Duodenal mucosa (tissue), 2 donors: ENCODE results near the gene GPR180.

Experiments used
- H3K27ac ChIP-seq: one replicate; pipeline ENCODE4 v1.7.0; 2013; ENCODE audit warnings: low read depth, low read length
- H3K27me3 ChIP-seq, 2 donors: one replicate each; pipeline ENCODE4 v1.7.0; 2013; ENCODE audit warnings: low read length in 2 of 2, control low read depth in 1 of 2; ENCODE audit not compliant: insufficient read depth in 2 of 2, control insufficient read depth in 1 of 2
- H3K36me3 ChIP-seq, 2 donors: one replicate each; pipeline ENCODE4 v1.7.0; 2013; ENCODE audit warnings: low read length in 2 of 2, control low read depth in 1 of 2; ENCODE audit not compliant: insufficient read depth in 2 of 2, control insufficient read depth in 1 of 2
- H3K4me1 ChIP-seq, 2 donors: one replicate each; pipeline ENCODE4 v1.7.0; 2013; ENCODE audit warnings: low read length in 2 of 2, control low read depth in 1 of 2; ENCODE audit not compliant: insufficient read depth in 2 of 2, control insufficient read depth in 1 of 2
- H3K4me3 ChIP-seq, 2 donors: one replicate each; pipeline ENCODE4 v1.7.0; 2013; ENCODE audit warnings: low read length in 2 of 2, low read depth in 1 of 2
- H3K9ac ChIP-seq, 2 donors: one replicate each; pipeline ENCODE4 v1.7.0; 2013; ENCODE audit warnings: low read length in 2 of 2, low read depth in 1 of 2
- H3K9me3 ChIP-seq, 2 donors: one replicate each; pipeline ENCODE4 v1.7.0; 2013; ENCODE audit warnings: low read length in 2 of 2, control low read depth in 1 of 2; ENCODE audit not compliant: control insufficient read depth in 1 of 2

Gene GPR180

GRCh38 chr13:94661406-94661805, 59.7 kb downstream of the GPR180 start:
- peaks cover 0 to 5% of the 10 kb centered on the region in 2 donors for H3K4me1 ChIP-seq
- H3K4me3 ChIP-seq, result no peak overlapping the region
- no peaks in the 10 kb centered on the region for H3K9me3 ChIP-seq
- peaks cover 11 to 38% of the 10 kb centered on the region in 2 donors for H3K27me3 ChIP-seq
- no peak overlapping the region for H3K27ac ChIP-seq
- no peak overlapping the region for H3K9ac ChIP-seq
- no peaks in the 10 kb centered on the region for H3K36me3 ChIP-seq

- Histone ChIP-seq H3K27me3 (peaks cover 11 to 38% of the 10 kb centered on the region in 2 donors), H3K27ac (no peak overlapping the region), H3K9me3 (no peaks in the 10 kb centered on the region), H3K9ac (no peak overlapping the region), H3K4me1 (peaks cover 0 to 5% of the 10 kb centered on the region in 2 donors), H3K4me3 (no peak overlapping the region), H3K36me3 (no peaks in the 10 kb centered on the region)
Measured at GRCh38 chr13:94662274-94662945, 60.8 kb downstream of the GPR180 start.

GRCh38 chr13:94664889-94665288, 63.2 kb downstream of the GPR180 start:
- Histone ChIP-seq H3K27me3 (peaks cover 11 to 38% of the 10 kb centered on the region in 2 donors), H3K36me3 (no peaks in the 10 kb centered on the region), H3K27ac (no peak overlapping the region), H3K4me1 (peaks cover 0 to 5% of the 10 kb centered on the region in 2 donors), H3K9me3 (no peaks in the 10 kb centered on the region), H3K4me3 (no peak overlapping the region), H3K9ac (no peak overlapping the region)

DNA sequence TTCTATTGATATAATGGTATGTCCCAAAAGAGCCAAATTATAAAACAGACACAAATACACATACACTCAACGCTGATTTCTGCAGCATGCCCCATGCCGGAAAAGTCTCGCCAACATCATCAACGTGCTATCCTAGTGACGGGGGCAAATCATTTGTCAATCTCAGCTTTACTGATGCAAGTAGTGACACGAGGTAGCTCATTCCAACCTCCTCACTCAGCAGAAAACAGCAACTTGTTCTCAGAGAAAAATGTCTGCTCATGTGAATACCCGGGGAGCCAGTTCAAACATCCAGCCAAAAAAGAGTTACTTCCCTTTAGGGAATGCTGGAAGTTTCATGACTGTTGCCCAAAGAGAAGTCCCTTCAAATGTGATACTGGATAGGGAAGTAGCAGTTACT, 64.4 kb downstream of the GPR180 start:
- Histone ChIP-seq H3K4me3 (no peak overlapping the region), H3K36me3 (no peaks in the 10 kb centered on the region), H3K27ac (no peak overlapping the region), H3K9ac (no peak overlapping the region), H3K9me3 (no peaks in the 10 kb centered on the region), H3K27me3 (peaks cover 11 to 36% of the 10 kb centered on the region in 2 donors), H3K4me1 (peaks cover 0 to 5% of the 10 kb centered on the region in 2 donors)

DNA sequence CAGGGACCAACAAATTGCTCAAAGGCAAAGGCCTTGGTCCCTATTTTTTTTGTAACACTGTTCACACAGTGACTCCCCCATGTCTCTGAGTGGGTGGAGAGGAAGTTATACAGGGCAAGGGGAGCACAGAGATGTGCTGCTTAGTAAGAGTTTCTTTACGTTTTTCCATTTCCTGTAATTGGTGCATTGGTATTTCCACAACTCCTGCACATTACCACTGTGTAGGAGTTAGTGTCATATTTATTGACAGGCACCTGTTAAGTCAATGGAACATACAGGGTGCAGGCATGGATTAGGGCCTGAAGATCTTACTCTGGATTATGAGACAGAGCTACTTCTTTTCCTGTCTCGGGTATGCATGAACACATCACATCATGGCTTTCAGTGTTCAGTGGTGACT, 65.5 kb downstream of the GPR180 start:
- Histone ChIP-seq H3K27ac (no peak overlapping the region), H3K9ac (no peak overlapping the region), H3K4me1 (peaks cover 0 to 3% of the 10 kb centered on the region in 2 donors), H3K36me3 (no peaks in the 10 kb centered on the region), H3K27me3 (peaks cover 3 to 25% of the 10 kb centered on the region in 2 donors), H3K9me3 (no peaks in the 10 kb centered on the region), H3K4me3 (no peak overlapping the region)

DNA sequence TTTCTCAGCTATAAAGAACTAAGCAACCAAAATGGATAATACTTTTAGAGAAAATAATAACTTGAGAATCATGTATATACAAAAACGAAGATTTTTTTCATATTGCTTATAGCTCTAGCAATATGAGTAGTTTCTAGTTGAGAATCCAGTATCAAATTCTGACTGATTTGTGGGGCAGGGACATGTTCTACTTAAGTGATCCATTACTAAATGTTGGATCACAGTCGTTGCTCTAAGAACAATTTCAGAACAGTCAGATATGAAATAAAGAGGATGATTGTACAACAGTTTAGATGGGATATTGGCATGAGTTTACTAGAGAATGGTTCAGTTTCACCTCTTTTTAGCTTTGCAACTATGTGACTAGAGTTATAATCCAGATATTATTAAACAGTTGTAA, 70.7 kb downstream of the GPR180 start:
- H3K9me3 ChIP-seq, result no peaks in the 10 kb centered on the region
- H3K27me3 ChIP-seq, result peaks cover 0 to 4% of the 10 kb centered on the region in 2 donors
- H3K9ac ChIP-seq, result no peak overlapping the region
- no peak overlapping the region for H3K27ac ChIP-seq
- no peak overlapping the region for H3K4me3 ChIP-seq
- no peaks in the 10 kb centered on the region for H3K4me1 ChIP-seq
- no peaks in the 10 kb centered on the region for H3K36me3 ChIP-seq

- Histone ChIP-seq H3K36me3 (no peaks in the 10 kb centered on the region), H3K27me3 (peaks cover 0 to 10% of the 10 kb centered on the region in 2 donors), H3K9ac (no peak overlapping the region), H3K27ac (no peak overlapping the region), H3K9me3 (no peaks in the 10 kb centered on the region), H3K4me3 (no peak overlapping the region), H3K4me1 (no peaks in the 10 kb centered on the region)
Measured at GRCh38 chr13:94673851-94674250, 72.2 kb downstream of the GPR180 start.

- H3K4me3 ChIP-seq, result no peak overlapping the region
- H3K9me3 ChIP-seq, result no peaks in the 10 kb centered on the region
- no peak overlapping the region for H3K27ac ChIP-seq
- H3K36me3 ChIP-seq, result no peaks in the 10 kb centered on the region
- no peak overlapping the region for H3K9ac ChIP-seq
- H3K27me3 ChIP-seq, result peaks cover 2 to 10% of the 10 kb centered on the region in 2 donors
- no peaks in the 10 kb centered on the region for H3K4me1 ChIP-seq
Measured at GRCh38 chr13:94674609-94675348, 73.1 kb downstream of the GPR180 start.

DNA sequence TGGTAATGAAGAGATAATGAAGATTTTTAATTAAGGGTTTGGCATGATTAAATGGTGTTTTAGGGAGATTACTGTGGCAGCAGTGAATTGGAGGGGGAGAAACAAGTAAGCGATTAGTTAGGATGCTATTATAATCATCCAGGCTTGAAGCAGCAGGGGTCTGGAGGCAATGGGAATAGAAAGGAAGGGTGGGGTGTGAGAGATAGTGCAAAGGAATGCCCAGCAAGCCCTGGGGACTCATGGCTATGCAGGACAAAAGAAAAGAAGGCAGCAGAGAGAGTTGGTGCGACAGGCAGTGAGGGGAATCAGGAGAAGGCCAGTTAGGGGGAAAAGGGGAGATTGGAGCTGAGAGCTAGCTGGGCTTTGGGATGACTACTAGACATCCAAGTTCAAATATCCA, 76.1 kb downstream of the GPR180 start:
- no peaks in the 10 kb centered on the region for H3K9me3 ChIP-seq
- no peak overlapping the region for H3K4me3 ChIP-seq
- no peak overlapping the region for H3K27ac ChIP-seq
- H3K27me3 ChIP-seq, result peaks cover 6 to 10% of the 10 kb centered on the region in 2 donors
- H3K4me1 ChIP-seq, result no peaks in the 10 kb centered on the region
- H3K36me3 ChIP-seq, result no peaks in the 10 kb centered on the region
- H3K9ac ChIP-seq, result no peak overlapping the region

- Histone ChIP-seq H3K4me1 (no peaks in the 10 kb centered on the region), H3K36me3 (no peaks in the 10 kb centered on the region), H3K27me3 (peaks cover 7 to 10% of the 10 kb centered on the region in 2 donors)
Measured at GRCh38 chr13:94678845-94679244, 77.2 kb downstream of the GPR180 start.

More at GRCh38 chr13:94678845-94679244, 77.2 kb downstream of the GPR180 start:
- no peak overlapping the region for H3K9ac ChIP-seq
- H3K9me3 ChIP-seq, result no peaks in the 10 kb centered on the region
- H3K27ac ChIP-seq, result no peak overlapping the region
- H3K4me3 ChIP-seq, result no peak overlapping the region
